HG03521 (cell line): Measurements from ENCODE around the gene C19orf33.
"Not testable (repeated sequence)": the region's sequence is repeated elsewhere in the genome, so short reads cannot be mapped to it uniquely, and the experiment has no call there.

ENCODE experiments used
- ATAC-seq: cut with Tn5 transposase; IDR thresholded peaks from one replicate; pipeline ENCODE4 v1.9.1; 2021; ENCODE audit warnings: mild to moderate bottlenecking, moderate library complexity; ENCODE audit not compliant: unreplicated experiment

C19orf33 gene

DNA sequence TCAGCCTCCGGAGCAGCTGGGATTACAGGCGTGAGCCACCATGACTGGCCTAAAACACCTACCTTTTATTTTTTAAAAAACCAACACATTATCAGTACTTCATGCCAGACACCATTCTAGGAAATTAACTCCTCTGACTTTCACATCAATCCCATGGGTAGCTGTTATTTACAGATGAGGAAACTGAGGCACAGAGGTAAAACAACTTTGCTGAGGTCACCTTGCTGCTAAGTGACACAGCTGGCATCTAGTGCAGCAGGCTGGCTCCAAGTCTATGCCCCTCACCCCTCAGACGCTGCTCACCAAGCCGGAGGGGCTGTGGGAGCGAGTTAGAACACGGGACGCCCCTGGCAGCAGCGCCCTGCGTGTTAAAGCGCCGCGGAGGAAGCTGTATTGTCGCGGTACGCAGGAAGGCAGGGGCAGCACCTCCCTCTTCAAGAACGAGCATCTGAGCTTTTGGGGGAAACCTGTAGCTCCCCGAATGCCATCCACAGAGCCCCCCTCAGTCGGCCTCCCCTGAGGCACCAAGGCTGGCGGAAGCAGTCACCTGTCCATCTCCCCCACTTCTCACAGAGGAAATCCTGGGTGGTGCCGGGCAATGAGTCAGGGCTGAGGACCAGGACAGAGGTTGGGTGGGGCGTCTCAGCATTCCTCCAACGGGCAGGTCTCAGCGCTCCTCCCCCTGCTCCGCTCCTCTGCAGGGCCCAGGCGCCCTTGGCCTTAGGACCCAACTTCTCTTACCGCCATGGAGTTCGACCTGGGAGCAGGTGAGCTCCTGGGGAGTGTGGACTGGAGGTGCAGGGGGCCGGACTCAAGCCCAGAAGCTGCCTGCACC lies at the start of gene C19orf33:
TSS of gene C19orf33 (plus strand) at position 735 of the 835 bp plus-strand sequence. CDS start at position 746, 11 bp downstream.
- ATAC-seq: no peak

- no peak for ATAC-seq
Measured at GRCh38 chr19:38255383-38256014, 48.6 kb upstream of the C19orf33 start.

- ATAC-seq: not testable (repeated sequence)
Measured at GRCh38 chr19:38261942-38262341, 42.1 kb upstream of the C19orf33 start.

GRCh38 chr19:38262585-38263268 lies 41.3 kb upstream of the C19orf33 start:
- ATAC-seq: no peak

DNA sequence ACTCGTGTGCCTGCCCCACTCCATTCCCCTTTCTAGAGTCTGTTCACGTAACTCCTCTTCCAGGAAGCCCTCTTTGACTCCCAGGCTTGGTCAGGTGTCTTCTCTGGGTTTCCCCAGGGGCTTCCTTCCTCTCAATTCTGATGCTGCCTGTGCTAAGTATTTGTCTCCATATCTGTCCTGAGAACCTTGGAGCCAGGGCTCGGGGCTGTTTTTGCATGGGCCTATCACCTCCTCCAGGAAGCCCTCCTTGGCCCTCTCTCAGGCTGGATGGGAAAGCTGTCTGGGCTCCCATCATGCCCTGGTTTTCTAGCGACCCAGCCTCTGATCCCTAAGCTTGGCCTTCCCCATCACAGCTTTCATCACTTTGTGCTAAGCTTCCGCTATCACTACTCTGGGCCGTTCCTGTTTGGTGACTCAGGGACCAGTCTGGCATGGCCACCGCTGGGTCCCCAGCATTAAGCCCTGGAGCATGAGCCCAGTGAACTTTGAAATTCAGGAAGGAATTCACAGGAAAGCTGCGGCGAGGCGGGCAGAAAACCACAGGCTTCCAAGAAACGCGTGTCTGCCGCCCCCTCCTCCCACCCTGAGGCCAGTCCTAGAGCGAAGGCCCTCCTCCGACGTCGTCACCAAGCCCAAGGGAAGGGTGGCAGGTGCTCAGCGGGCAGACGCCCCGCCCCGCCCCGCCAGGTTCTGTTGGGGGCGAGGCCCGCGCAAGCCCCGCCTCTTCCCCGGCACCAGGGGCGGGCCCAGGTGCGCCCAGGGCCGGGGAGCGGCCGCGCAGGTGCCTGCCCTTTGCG lies 40.2 kb upstream of the C19orf33 start:
- no peak for ATAC-seq

- ATAC-seq: no peak
Measured at GRCh38 chr19:38264486-38265212, 39.4 kb upstream of the C19orf33 start, which contains the start of gene SPINT2. TSS of gene SPINT2 (plus strand) at chr19:38264573. CDS start at chr19:38264893, 320 bp downstream.

GRCh38 chr19:38265213-38265861 lies 38.7 kb upstream of the C19orf33 start:
- no peak for ATAC-seq

- ATAC-seq: no peak
Measured at GRCh38 chr19:38265921-38266429, 38.1 kb upstream of the C19orf33 start.

DNA sequence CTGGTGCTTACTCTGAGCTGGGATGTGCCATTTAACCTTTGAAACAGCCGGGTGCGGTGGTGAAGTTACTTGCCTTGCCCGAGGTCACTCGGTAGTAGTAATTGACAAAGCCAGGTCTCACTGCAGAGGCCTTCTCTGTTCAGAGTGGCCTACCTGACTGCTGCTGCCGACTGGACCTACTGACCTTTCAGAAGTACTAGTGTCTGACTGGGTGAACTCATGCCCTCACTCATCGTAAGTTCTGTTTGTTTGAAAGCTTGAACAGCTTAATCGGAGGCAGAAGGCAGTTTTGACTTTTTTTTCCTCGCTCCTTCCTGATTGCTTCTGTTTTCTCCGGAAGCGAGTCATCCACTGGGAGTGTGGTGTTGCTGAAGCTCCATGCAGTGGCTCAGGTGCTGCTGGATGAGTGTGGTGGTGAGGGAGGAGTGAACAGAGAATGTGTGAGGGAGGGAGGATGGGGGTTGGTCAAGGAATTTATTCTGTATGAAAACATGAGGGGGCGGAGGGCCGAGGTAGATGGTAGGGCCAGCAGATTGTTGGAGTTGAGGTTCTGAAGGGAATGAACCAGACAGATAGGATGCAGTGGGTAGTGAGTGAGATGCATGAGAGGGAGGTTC lies 37.0 kb upstream of the C19orf33 start:
- ATAC-seq: no peak

GRCh38 chr19:38267761-38268483 lies 36.1 kb upstream of the C19orf33 start:
- no peak for ATAC-seq

DNA sequence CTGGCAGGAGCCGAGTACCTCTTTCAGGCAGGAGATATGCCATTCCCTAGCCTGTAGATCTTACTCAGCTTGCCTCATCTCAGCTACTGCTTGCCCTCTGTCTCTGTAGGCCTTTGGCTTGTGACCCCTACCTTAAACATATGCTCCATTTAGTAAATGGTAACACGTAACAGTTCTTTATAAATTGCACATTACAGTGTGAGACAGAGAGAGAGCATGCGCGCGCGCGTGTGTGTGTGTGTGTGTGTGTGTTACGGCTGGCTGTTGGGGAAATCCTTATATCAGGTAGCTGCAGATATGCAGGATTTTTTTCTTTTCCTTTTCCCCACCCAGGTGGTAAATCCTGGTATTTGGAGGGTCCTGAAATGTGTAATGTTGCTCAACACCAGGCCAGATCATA lies 35.5 kb upstream of the C19orf33 start:
- no peak for ATAC-seq

- no peak for ATAC-seq
Measured at GRCh38 chr19:38270587-38271167, 33.4 kb upstream of the C19orf33 start.

DNA sequence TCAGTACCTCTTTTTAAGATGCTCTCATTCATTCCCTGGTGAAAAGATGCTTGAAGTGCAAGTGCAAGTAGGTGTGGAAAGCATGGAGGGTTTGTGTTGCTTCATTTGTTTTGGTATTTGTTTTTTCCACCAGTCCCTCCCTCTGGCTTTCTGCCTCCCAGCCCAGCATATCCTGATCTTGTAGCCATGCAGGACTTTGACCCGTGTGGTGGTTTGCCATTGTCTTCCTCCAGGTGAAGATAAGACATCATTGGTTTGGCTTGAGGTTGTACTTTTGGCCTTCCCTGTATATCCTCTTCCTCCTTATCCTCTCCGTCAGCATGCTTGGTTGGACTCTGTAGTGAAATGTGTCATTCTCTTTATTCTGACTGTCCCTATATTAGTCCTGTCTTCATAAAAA lies 30.6 kb upstream of the C19orf33 start:
- no peak for ATAC-seq

DNA sequence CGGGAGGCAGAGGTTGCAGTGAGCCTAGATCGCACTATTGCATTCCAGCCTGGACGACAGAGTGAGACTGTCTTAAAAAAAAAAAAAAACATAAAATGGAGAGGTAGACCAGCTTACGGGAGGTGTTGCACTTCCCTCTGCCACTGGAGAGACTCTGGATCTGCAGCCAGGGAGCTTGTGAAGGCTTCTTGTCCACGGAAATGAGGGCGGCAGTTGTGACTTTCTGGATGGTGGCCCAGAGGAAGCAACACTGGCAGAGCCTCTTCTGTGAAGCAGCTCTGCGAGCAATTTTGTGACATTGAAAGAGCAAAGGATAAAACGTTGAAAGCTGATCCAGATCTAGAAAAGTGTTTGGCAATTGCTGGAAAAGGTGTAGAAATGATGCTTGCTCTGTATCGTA lies 29.3 kb upstream of the C19orf33 start:
- no peak for ATAC-seq

- ATAC-seq: no peak
Measured at GRCh38 chr19:38276942-38277517, 27.0 kb upstream of the C19orf33 start.

GRCh38 chr19:38277549-38277948 lies 26.5 kb upstream of the C19orf33 start:
- no peak for ATAC-seq

- no peak for ATAC-seq
Measured at GRCh38 chr19:38277969-38278680, 25.9 kb upstream of the C19orf33 start.
